HepG2 (cell line): ENCODE results near the gene PC. TPM values are rescaled to one million over a fixed set of nuclear protein-coding genes. Genes with fewer than 3 reads are reported as not detected.

Source experiments
- ADNP ChIP-seq: sonication (generic); formaldehyde crosslinking; IDR thresholded peaks from 2 replicates; pipeline ENCODE4 v1.4.0; 2020; ENCODE audit warnings: missing genetic modification reagents
- CENPT ChIP-seq: sonication (generic); formaldehyde crosslinking; IDR thresholded peaks from 2 replicates; pipeline ENCODE4 v1.8.0; 2022; ENCODE audit warnings: low read depth, mild to moderate bottlenecking, moderate library complexity, missing genetic modification reagents
- DNMT3B ChIP-seq: conservative IDR thresholded peaks from 2 replicates; pipeline ENCODE4 v1.6.1; 2016; ENCODE audit warnings: missing biosample characterization, control low read depth
- KLF16 ChIP-seq, 2 experiments: sonication (generic) in 1 of 2; formaldehyde crosslinking in 1 of 2; IDR thresholded peaks; 2 replicates each; pipeline versions ENCODE4 v1.6.1 to v1.8.0; 2016 to 2023; ENCODE audit warnings: missing genetic modification reagents in 2 of 2, missing compliant biosample characterization in 1 of 2
- MEIS2 ChIP-seq: sonication (generic); formaldehyde crosslinking; IDR thresholded peaks from 2 replicates; pipeline ENCODE4 v1.9.0; 2021; ENCODE audit warnings: mild to moderate bottlenecking, missing genetic modification reagents
- SMAD3 ChIP-seq: sonication (generic); formaldehyde crosslinking; IDR thresholded peaks from 2 replicates; pipeline ENCODE4 v1.4.0; 2020; ENCODE audit warnings: missing genetic modification reagents
- ZBTB42 ChIP-seq: sonication (generic); formaldehyde crosslinking; IDR thresholded peaks from 2 replicates; pipeline ENCODE4 v1.5.0; 2020; ENCODE audit warnings: mild to moderate bottlenecking, missing genetic modification reagents
- ZC3H4 ChIP-seq: sonication (generic); formaldehyde crosslinking; IDR thresholded peaks from 2 replicates; pipeline ENCODE4 v1.4.0; 2020; ENCODE audit warnings: missing genetic modification reagents, borderline replicate concordance
- ZNF776 ChIP-seq: sonication (generic); formaldehyde crosslinking; IDR thresholded peaks from 2 replicates; pipeline ENCODE4 v1.4.0; 2020; ENCODE audit warnings: mild to moderate bottlenecking, missing genetic modification reagents
- ZNF781 ChIP-seq: sonication (generic); formaldehyde crosslinking; IDR thresholded peaks from 2 replicates; pipeline ENCODE4 v1.5.1; 2020; ENCODE audit warnings: borderline replicate concordance, mild to moderate bottlenecking, missing genetic modification reagents; ENCODE audit errors: not compliant biosample characterization
- polyA plus RNA-seq, 8 experiments: library from polyadenylated mRNA; depleted of rRNA in 3 of 8; stranded (reverse) in 7 of 8; unstranded in 1 of 8; fragments of >200 nt; fragmentation: Illumina TruSeq in 4 of 8; extraction: Trizol in 4 of 8; gene quantifications; 2 replicates each; pipeline versions ENCODE4 v1.2.1 to v1.2.3, GENCODE V29; 2011 to 2016; ENCODE audit warnings: low read depth in 4 of 8, missing spikeins in 1 of 8, mixed read lengths in 1 of 8; ENCODE audit not compliant: insufficient read depth in 1 of 8
- total RNA-seq, 5 experiments: library from RNA; depleted of rRNA; stranded (reverse); fragments of >200 nt; fragmentation: Illumina TruSeq; extraction: Trizol; gene quantifications; 2 replicates each; pipeline ENCODE4 v1.2.3, GENCODE V29; 2016; ENCODE audit warnings: low read depth in 1 of 5
- TF ChIP-seq, protein P1 (sequence below): sonication (generic); formaldehyde crosslinking; IDR thresholded peaks from 2 replicates; pipeline ENCODE4 v1.9.0; 2021; ENCODE audit warnings: mild to moderate bottlenecking, missing genetic modification reagents
- TF ChIP-seq, protein P2 (sequence below): sonication (generic); formaldehyde crosslinking; IDR thresholded peaks from 2 replicates; pipeline ENCODE4 v1.4.0; 2020; ENCODE audit warnings: missing genetic modification reagents, borderline replicate concordance
- TF ChIP-seq, protein P3 (sequence below): sonication (generic); formaldehyde crosslinking; IDR thresholded peaks from 2 replicates; pipeline ENCODE4 v1.9.0; 2021; ENCODE audit warnings: missing genetic modification reagents, borderline replicate concordance
- TF ChIP-seq, protein P4 (sequence below): IDR thresholded peaks from 2 replicates; pipeline ENCODE4 v1.6.1; 2016; ENCODE audit warnings: low read depth, control low read depth

The PC gene
- total and polyA plus RNA-seq, 2 of the 13 experiments (the other 11 are each of a cell fraction or from before 2014, with no cell fraction given): 29.0 to 39.0 TPM

- TF ChIP-seq, protein P1, sequence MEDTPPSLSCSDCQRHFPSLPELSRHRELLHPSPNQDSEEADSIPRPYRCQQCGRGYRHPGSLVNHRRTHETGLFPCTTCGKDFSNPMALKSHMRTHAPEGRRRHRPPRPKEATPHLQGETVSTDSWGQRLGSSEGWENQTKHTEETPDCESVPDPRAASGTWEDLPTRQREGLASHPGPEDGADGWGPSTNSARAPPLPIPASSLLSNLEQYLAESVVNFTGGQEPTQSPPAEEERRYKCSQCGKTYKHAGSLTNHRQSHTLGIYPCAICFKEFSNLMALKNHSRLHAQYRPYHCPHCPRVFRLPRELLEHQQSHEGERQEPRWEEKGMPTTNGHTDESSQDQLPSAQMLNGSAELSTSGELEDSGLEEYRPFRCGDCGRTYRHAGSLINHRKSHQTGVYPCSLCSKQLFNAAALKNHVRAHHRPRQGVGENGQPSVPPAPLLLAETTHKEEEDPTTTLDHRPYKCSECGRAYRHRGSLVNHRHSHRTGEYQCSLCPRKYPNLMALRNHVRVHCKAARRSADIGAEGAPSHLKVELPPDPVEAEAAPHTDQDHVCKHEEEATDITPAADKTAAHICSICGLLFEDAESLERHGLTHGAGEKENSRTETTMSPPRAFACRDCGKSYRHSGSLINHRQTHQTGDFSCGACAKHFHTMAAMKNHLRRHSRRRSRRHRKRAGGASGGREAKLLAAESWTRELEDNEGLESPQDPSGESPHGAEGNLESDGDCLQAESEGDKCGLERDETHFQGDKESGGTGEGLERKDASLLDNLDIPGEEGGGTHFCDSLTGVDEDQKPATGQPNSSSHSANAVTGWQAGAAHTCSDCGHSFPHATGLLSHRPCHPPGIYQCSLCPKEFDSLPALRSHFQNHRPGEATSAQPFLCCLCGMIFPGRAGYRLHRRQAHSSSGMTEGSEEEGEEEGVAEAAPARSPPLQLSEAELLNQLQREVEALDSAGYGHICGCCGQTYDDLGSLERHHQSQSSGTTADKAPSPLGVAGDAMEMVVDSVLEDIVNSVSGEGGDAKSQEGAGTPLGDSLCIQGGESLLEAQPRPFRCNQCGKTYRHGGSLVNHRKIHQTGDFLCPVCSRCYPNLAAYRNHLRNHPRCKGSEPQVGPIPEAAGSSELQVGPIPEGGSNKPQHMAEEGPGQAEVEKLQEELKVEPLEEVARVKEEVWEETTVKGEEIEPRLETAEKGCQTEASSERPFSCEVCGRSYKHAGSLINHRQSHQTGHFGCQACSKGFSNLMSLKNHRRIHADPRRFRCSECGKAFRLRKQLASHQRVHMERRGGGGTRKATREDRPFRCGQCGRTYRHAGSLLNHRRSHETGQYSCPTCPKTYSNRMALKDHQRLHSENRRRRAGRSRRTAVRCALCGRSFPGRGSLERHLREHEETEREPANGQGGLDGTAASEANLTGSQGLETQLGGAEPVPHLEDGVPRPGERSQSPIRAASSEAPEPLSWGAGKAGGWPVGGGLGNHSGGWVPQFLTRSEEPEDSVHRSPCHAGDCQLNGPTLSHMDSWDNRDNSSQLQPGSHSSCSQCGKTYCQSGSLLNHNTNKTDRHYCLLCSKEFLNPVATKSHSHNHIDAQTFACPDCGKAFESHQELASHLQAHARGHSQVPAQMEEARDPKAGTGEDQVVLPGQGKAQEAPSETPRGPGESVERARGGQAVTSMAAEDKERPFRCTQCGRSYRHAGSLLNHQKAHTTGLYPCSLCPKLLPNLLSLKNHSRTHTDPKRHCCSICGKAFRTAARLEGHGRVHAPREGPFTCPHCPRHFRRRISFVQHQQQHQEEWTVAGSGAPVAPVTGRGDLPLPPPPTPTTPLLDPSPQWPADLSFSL (CRISPR knock-in tag): no peak
- TF ChIP-seq MEIS2 (CRISPR knock-in tag) (peak; percentile 50; the same call in 1 of the 2 replicates), SMAD3 (CRISPR knock-in tag) (no peak; the same call in 1 of the 2 replicates), ZNF776 (no peak), DNMT3B (no peak), ZNF781 (no peak), ZBTB42 (no peak), ZC3H4 (CRISPR knock-in tag) (no peak), ADNP (CRISPR knock-in tag) (no peak), CENPT (CRISPR knock-in tag) (no peak), KLF16 (CRISPR knock-in tag; IDR thresholded peaks at IDR 0.05) (peak in 1 of 2 experiments; percentile 55; a peak in 1 of 4 replicates)
- TF ChIP-seq, protein P2, sequence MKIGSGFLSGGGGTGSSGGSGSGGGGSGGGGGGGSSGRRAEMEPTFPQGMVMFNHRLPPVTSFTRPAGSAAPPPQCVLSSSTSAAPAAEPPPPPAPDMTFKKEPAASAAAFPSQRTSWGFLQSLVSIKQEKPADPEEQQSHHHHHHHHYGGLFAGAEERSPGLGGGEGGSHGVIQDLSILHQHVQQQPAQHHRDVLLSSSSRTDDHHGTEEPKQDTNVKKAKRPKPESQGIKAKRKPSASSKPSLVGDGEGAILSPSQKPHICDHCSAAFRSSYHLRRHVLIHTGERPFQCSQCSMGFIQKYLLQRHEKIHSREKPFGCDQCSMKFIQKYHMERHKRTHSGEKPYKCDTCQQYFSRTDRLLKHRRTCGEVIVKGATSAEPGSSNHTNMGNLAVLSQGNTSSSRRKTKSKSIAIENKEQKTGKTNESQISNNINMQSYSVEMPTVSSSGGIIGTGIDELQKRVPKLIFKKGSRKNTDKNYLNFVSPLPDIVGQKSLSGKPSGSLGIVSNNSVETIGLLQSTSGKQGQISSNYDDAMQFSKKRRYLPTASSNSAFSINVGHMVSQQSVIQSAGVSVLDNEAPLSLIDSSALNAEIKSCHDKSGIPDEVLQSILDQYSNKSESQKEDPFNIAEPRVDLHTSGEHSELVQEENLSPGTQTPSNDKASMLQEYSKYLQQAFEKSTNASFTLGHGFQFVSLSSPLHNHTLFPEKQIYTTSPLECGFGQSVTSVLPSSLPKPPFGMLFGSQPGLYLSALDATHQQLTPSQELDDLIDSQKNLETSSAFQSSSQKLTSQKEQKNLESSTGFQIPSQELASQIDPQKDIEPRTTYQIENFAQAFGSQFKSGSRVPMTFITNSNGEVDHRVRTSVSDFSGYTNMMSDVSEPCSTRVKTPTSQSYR (CRISPR knock-in tag): no peak; the same call in 1 of the 2 replicates
- TF ChIP-seq, protein P3, sequence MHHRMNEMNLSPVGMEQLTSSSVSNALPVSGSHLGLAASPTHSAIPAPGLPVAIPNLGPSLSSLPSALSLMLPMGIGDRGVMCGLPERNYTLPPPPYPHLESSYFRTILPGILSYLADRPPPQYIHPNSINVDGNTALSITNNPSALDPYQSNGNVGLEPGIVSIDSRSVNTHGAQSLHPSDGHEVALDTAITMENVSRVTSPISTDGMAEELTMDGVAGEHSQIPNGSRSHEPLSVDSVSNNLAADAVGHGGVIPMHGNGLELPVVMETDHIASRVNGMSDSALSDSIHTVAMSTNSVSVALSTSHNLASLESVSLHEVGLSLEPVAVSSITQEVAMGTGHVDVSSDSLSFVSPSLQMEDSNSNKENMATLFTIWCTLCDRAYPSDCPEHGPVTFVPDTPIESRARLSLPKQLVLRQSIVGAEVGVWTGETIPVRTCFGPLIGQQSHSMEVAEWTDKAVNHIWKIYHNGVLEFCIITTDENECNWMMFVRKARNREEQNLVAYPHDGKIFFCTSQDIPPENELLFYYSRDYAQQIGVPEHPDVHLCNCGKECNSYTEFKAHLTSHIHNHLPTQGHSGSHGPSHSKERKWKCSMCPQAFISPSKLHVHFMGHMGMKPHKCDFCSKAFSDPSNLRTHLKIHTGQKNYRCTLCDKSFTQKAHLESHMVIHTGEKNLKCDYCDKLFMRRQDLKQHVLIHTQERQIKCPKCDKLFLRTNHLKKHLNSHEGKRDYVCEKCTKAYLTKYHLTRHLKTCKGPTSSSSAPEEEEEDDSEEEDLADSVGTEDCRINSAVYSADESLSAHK (CRISPR knock-in tag): no peak
- TF ChIP-seq, protein P4, sequence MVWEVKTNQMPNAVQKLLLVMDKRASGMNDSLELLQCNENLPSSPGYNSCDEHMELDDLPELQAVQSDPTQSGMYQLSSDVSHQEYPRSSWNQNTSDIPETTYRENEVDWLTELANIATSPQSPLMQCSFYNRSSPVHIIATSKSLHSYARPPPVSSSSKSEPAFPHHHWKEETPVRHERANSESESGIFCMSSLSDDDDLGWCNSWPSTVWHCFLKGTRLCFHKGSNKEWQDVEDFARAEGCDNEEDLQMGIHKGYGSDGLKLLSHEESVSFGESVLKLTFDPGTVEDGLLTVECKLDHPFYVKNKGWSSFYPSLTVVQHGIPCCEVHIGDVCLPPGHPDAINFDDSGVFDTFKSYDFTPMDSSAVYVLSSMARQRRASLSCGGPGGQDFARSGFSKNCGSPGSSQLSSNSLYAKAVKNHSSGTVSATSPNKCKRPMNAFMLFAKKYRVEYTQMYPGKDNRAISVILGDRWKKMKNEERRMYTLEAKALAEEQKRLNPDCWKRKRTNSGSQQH (CRISPR knock-in tag): no peak
Observed at GRCh38 chr11:66907751-66908630, 50.2 kb downstream of the PC start (continued).
